ENCODE data around the gene AQP6.

GRCh38 chr12:50026691-50027090 is 53.9 kb downstream of the AQP6 start:
- no peak for TF ChIP-seq CTCF (IDR thresholded peaks at IDR 0.05)
- no peak for TF ChIP-seq POLR2A (IDR thresholded peaks at IDR 0.05)

All from right lobe of liver (tissue), 4 donors.